Measurements from ENCODE around the gene BCAM.
"Not testable (repeated sequence)": the region's sequence is repeated elsewhere in the genome, so short reads cannot be mapped to it uniquely, and the experiment has no call there.

The BCAM gene

DNA sequence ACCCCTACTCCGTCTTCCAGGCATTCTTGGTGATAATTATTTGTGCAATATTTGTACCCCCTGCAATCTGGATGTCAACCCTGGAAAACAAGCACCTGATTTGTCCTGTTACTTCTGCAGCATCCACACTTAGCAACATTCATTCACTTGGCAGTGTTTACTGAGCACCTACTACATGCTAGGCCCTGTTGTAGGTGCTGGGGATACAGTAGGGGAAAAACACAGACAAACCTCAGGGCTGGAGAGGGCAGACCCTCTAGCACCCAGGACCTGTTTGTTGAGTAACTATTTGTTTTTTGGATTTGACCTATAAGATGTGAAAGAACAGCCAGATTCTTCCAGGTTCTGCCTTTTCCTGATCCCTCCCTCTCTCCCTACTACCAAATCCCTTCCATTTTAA, 46.7 kb downstream of the BCAM start:
- Histone ChIP-seq H3K79me2 (ENCODE audit: insufficient read depth, low read length) (no peaks in the 10 kb centered on the region), H3K27ac (ENCODE audit: low read depth, low read length) (no peak overlapping the region), H3K9ac (ENCODE audit: low read length) (no peak overlapping the region)

DNA sequence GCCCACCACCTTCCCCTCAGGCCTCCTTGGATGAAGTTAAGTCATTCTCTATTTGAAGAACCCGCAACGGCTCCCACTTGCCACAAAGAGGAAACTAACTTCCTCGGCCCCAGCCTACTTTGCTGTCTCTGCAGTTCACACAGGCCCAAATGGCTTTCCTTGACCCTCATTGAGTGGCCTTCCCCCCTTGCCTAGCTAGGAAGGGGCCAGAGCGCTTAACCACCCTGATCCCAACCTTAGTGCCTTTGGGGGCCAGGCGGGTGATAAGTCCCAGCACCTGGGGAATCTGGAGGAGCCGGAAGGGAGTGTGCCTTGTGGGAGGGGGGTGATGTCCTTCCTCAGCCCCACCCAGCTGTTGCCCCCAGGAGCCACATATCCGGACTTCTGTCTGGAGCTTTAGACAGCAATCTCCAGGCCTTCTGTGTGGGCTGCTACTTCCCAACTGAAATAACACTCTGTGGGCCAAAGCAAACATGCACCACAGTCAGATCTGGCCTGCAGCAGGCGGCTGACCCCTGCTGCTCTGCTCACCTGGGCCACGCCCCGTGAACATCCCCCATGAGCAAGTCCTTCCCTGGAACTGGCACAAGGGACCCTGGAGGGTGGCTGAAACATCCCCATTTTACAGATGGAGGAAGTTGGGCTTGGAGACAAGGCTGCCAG, 47.6 kb downstream of the BCAM start:
- Histone ChIP-seq H3K4me2 (ENCODE audit: low read depth, low read length, poor library complexity, severe bottlenecking) (no peak overlapping the region), H3K9me3 (ENCODE audit: insufficient read depth, low read length) (no peaks in the 10 kb centered on the region), H3K27ac (ENCODE audit: low read depth, low read length) (no peak overlapping the region), H3K9me2 (replicated peaks; ENCODE audit: insufficient read depth, low read length) (no peaks in the 10 kb centered on the region), H3K4me3 (ENCODE audit: insufficient read depth, low read length, poor library complexity, severe bottlenecking) (no peak overlapping the region), H3F3A (ENCODE audit: insufficient read depth) (no peaks in the 10 kb centered on the region), H3K9ac (ENCODE audit: low read length) (no peak overlapping the region), H3K27me3 (ENCODE audit: low read length) (no peaks in the 10 kb centered on the region), H3K36me3 (ENCODE audit: low read length) (no peaks in the 10 kb centered on the region), H2AFZ (ENCODE audit: low read depth, low read length, severe bottlenecking) (no peak overlapping the region), H3K79me2 (ENCODE audit: insufficient read depth, low read length) (no peaks in the 10 kb centered on the region), H4K20me1 (ENCODE audit: low read depth, low read length) (no peaks in the 10 kb centered on the region)
- TF ChIP-seq, protein P1, sequence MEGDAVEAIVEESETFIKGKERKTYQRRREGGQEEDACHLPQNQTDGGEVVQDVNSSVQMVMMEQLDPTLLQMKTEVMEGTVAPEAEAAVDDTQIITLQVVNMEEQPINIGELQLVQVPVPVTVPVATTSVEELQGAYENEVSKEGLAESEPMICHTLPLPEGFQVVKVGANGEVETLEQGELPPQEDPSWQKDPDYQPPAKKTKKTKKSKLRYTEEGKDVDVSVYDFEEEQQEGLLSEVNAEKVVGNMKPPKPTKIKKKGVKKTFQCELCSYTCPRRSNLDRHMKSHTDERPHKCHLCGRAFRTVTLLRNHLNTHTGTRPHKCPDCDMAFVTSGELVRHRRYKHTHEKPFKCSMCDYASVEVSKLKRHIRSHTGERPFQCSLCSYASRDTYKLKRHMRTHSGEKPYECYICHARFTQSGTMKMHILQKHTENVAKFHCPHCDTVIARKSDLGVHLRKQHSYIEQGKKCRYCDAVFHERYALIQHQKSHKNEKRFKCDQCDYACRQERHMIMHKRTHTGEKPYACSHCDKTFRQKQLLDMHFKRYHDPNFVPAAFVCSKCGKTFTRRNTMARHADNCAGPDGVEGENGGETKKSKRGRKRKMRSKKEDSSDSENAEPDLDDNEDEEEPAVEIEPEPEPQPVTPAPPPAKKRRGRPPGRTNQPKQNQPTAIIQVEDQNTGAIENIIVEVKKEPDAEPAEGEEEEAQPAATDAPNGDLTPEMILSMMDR (IDR thresholded peaks at IDR 0.05; ENCODE audit: insufficient read depth, low read length, poor library complexity, severe bottlenecking) = no peak
- TF ChIP-seq EZH2phosphoT487 (conservative IDR thresholded peaks at IDR 0.05; ENCODE audit: low read length) = no peak

More for the DNA sequence above, 46.7 kb downstream of the BCAM start:
- Histone ChIP-seq H3K9me3 (ENCODE audit: insufficient read depth, low read length) (no peaks in the 10 kb centered on the region), H4K20me1 (ENCODE audit: low read depth, low read length) (no peaks in the 10 kb centered on the region), H3K4me2 (ENCODE audit: low read depth, low read length, poor library complexity, severe bottlenecking) (no peak overlapping the region), H3F3A (ENCODE audit: insufficient read depth) (no peaks in the 10 kb centered on the region), H2AFZ (ENCODE audit: low read depth, low read length, severe bottlenecking) (no peak overlapping the region), H3K4me3 (ENCODE audit: insufficient read depth, low read length, poor library complexity, severe bottlenecking) (no peak overlapping the region), H3K36me3 (ENCODE audit: low read length) (no peaks in the 10 kb centered on the region), H3K27me3 (ENCODE audit: low read length) (no peaks in the 10 kb centered on the region), H3K9me2 (replicated peaks; ENCODE audit: insufficient read depth, low read length) (no peaks in the 10 kb centered on the region)
- TF ChIP-seq, protein P1 (IDR thresholded peaks at IDR 0.05; ENCODE audit: insufficient read depth, low read length, poor library complexity, severe bottlenecking) = no peak
- no peak for TF ChIP-seq EZH2phosphoT487 (conservative IDR thresholded peaks at IDR 0.05; ENCODE audit: low read length)

DNA sequence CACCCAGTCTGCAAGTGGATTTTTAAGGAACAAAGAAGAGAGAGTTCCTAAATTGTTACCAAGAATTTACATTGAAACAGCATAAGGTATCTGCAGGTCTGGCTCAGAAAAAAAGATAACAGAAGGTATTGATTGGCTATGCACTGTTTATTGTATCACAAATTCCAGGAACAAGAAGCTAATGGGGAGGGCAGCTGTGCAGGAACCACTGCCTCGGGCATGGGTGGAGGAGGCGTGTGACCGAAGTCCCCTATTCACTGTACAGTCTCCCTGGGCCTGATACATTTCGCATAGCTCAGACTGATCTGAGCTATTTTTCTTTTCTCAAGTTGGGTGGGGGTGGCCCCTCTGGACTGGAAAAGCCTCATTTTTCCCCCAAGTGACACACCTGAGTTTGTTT, 48.9 kb downstream of the BCAM start:
- no peak overlapping the region for H3K4me2 ChIP-seq (ENCODE audit: low read depth, low read length, poor library complexity, severe bottlenecking)
- H4K20me1 ChIP-seq (ENCODE audit: low read depth, low read length) = no peaks in the 10 kb centered on the region
- no peak overlapping the region for H3K27ac ChIP-seq (ENCODE audit: low read depth, low read length)
- H3K79me2 ChIP-seq (ENCODE audit: insufficient read depth, low read length) = no peaks in the 10 kb centered on the region
- no peak overlapping the region for H3K4me3 ChIP-seq (ENCODE audit: insufficient read depth, low read length, poor library complexity, severe bottlenecking)
- no peak for TF ChIP-seq EZH2phosphoT487 (conservative IDR thresholded peaks at IDR 0.05; ENCODE audit: low read length)
- TF ChIP-seq, protein P1 (IDR thresholded peaks at IDR 0.05; ENCODE audit: insufficient read depth, low read length, poor library complexity, severe bottlenecking) = no peak
- no peak overlapping the region for H3K9ac ChIP-seq (ENCODE audit: low read length)
- no peak overlapping the region for H2AFZ ChIP-seq (ENCODE audit: low read depth, low read length, severe bottlenecking)
- H3K9me3 ChIP-seq (ENCODE audit: insufficient read depth, low read length) = no peaks in the 10 kb centered on the region
- no peaks in the 10 kb centered on the region for H3K36me3 ChIP-seq (ENCODE audit: low read length)
- no peaks in the 10 kb centered on the region for H3F3A ChIP-seq (ENCODE audit: insufficient read depth)
- no peaks in the 10 kb centered on the region for H3K27me3 ChIP-seq (ENCODE audit: low read length)
- H3K9me2 ChIP-seq (replicated peaks; ENCODE audit: insufficient read depth, low read length) = no peaks in the 10 kb centered on the region

DNA sequence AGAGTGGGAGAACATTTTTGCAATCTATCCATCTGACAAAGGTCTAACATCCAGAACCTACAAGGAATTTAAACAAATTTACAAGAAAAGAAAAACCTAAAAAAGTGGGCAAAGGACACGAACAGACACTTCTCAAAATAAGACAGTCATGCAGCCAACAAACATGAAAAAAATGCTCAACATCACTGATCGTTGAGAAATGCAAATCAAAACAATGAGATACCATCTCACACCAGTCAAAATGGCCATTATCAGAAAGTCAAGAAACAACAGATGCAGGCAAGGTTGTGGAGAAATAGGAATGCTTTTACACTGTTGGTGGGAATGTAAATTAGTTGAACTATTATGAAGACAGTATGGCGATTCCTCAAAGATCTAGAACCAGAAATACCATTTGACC, 52.7 kb downstream of the BCAM start:
- not testable (repeated sequence) for H3K4me3 ChIP-seq (ENCODE audit: insufficient read depth, low read length, poor library complexity, severe bottlenecking); H3F3A ChIP-seq (ENCODE audit: insufficient read depth); H3K4me2 ChIP-seq (ENCODE audit: low read depth, low read length, poor library complexity, severe bottlenecking); H3K27ac ChIP-seq (ENCODE audit: low read depth, low read length); H3K27me3 ChIP-seq (ENCODE audit: low read length); H3K9ac ChIP-seq (ENCODE audit: low read length); H4K20me1 ChIP-seq (ENCODE audit: low read depth, low read length); H3K79me2 ChIP-seq (ENCODE audit: insufficient read depth, low read length); H3K9me3 ChIP-seq (ENCODE audit: insufficient read depth, low read length); H3K36me3 ChIP-seq (ENCODE audit: low read length); H3K9me2 ChIP-seq (replicated peaks; ENCODE audit: insufficient read depth, low read length); H2AFZ ChIP-seq (ENCODE audit: low read depth, low read length, severe bottlenecking)

Measured in SU-DHL-6 (cell line).